ENCODE measurements around the gene C2CD5.

C2CD5 gene

GRCh38 chr12:22539055-22539454 is 5.3 kb downstream of the C2CD5 start:
- DNase-seq (ENCODE audit: low read depth, low spot score), result no peak
- H3K4me3 ChIP-seq (ENCODE audit: low read length), result no peak overlapping the region

DNA sequence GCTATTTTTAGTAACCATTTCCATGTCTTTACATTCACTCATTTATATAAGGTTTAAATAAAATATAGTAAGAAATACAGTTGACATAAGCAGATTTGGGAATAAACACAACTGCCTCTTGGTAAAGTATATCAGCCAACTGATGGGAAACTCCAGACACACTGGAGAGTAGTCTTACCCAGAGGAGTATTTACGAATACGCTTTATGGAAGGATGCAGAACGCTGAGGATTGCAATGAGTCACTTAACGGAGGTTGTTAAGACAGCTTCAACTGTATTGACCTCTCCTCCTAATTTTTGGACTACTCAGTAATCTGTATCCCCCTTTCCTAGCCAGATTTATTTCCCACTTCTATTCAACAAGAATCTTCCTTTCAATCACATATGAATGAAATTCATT is 6.0 kb downstream of the C2CD5 start:
- DNase-seq (ENCODE audit: low read depth, low spot score), result no peak
- H3K4me3 ChIP-seq (ENCODE audit: low read length), result no peak overlapping the region

GRCh38 chr12:22536971-22537544 is 7.3 kb downstream of the C2CD5 start:
- no peak overlapping the region for H3K4me3 ChIP-seq (ENCODE audit: low read length)
- no peak for DNase-seq (ENCODE audit: low read depth, low spot score)

DNA sequence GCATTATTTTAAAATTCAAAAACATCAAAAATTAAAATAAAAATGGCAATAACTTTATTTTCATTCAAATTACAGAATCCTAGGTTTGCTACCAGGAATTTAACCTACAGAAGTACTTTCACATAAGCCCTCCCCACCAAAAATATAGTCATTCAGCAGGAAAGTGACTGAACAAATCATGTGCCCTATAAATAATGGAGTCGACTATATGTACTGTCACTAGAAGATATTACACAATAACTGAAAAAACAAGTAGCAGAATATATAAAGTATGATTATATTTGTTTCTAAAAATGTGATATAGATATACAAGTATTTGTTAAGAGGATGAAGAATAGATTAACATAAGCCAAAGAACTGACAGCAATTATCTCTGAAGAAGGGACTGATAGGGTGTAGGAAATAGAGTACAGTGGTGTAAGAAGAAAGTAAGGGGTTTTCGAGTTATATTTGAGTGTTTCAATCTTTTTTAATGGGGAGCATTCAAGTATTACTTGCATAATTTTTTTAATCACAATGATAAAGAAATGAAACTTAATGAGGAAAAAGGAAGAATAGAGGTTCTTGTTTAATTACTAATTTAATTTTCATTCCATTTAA is 7.9 kb downstream of the C2CD5 start:
- no peak for DNase-seq (ENCODE audit: low read depth, low spot score)
- H3K4me3 ChIP-seq (ENCODE audit: low read length), result no peak overlapping the region

GRCh38 chr12:22535478-22535877 is 8.9 kb downstream of the C2CD5 start:
- DNase-seq (ENCODE audit: low read depth, low spot score), result peak; percentile 63
- no peak overlapping the region for H3K4me3 ChIP-seq (ENCODE audit: low read length)

- DNase-seq (ENCODE audit: low read depth, low spot score), result no peak
- H3K4me3 ChIP-seq (ENCODE audit: low read length), result no peak overlapping the region
Measured at GRCh38 chr12:22535038-22535437, 9.3 kb downstream of the C2CD5 start.

- H3K4me3 ChIP-seq (ENCODE audit: low read length), result no peak overlapping the region
- no peak for DNase-seq (ENCODE audit: low read depth, low spot score)
Measured at GRCh38 chr12:22533155-22533554, 11.2 kb downstream of the C2CD5 start.

- no peak overlapping the region for H3K4me3 ChIP-seq (ENCODE audit: low read length)
- DNase-seq (ENCODE audit: low read depth, low spot score), result no peak
Measured at GRCh38 chr12:22532317-22532716, 12.0 kb downstream of the C2CD5 start.

DNA sequence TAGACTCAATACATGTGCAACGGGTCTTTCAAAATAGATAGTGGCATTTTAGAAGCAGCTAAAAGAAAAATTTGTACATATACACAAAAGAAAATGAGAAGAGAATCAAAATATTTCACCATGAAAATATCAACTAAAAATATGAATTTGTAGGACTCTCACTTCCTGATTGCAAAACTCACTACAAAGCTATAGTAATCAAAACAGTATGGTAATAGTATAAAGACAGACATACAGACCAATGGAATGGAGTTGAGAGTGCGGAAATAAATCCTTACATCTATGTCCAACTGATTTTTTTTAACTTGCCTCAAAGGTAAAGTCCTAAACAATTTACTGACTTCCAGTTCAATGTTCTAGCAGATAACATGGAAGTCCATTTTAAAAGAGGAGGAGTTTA is 13.1 kb downstream of the C2CD5 start:
- no peak overlapping the region for H3K4me3 ChIP-seq (ENCODE audit: low read length)
- DNase-seq (ENCODE audit: low read depth, low spot score), result no peak

DNA sequence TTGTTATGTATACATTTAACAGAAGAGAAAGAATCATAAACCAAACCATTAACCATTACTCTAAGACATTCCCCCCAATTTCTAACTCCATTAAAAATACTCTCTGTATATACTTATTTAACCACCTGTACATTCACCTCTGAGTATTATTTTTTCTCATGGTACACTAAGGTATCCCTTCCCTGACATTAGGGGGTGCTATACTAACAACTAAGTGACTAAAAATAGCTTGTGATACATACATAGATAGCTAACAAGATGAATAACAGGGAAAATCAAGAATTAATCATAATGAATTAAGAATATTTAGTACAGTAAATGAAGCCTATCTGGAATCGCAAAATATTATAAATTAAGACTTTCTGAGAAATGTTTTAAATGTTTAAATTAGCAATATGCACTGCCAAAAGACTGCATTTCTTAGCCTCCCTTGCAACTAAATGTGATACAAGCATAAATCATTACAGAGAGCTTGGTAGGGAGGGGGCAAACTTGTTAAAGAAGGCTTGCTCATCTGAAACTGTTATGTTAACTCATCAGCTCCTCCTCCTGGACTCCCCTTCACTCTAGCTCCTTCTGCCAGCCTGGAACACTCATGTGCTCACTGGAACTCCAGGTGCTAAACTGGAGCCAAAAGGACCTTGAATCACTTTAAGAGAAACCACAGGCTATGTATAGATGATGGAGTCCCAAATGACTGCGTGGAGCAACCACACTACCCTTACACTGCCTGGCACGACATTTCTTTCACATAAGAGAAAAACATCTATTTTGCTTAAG is 14.9 kb downstream of the C2CD5 start:
- peak; percentile 37 for DNase-seq (ENCODE audit: low read depth, low spot score)
- H3K4me3 ChIP-seq (ENCODE audit: low read length), result no peak overlapping the region

- DNase-seq (ENCODE audit: low read depth, low spot score), result no peak
- H3K4me3 ChIP-seq (ENCODE audit: low read length), result no peak overlapping the region
Measured at GRCh38 chr12:22527999-22528398, 16.3 kb downstream of the C2CD5 start.

DNA sequence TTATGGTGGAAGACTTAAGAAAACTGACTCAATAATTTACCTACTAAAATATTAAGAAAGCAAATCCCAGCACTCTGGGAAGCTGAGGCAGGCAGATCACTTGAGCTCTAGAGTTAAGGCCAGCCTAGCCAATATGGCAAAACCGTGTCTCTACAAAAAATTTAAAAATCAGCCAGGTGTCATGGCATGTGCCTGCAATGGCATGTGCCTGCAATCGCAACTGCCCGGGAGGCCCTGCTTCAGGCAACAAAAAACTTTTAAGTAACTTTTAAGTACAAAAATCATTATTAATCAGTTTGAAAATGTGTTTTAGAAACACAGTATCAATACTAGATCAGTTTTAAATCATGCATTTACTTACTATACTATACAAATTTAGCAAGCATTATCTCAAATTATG is 17.5 kb downstream of the C2CD5 start:
- no peak for DNase-seq (ENCODE audit: low read depth, low spot score)
- no peak overlapping the region for H3K4me3 ChIP-seq (ENCODE audit: low read length)

- H3K4me3 ChIP-seq (ENCODE audit: low read length), result no peak overlapping the region
- DNase-seq (ENCODE audit: low read depth, low spot score), result no peak
Measured at GRCh38 chr12:22525426-22525825, 18.9 kb downstream of the C2CD5 start.

DNA sequence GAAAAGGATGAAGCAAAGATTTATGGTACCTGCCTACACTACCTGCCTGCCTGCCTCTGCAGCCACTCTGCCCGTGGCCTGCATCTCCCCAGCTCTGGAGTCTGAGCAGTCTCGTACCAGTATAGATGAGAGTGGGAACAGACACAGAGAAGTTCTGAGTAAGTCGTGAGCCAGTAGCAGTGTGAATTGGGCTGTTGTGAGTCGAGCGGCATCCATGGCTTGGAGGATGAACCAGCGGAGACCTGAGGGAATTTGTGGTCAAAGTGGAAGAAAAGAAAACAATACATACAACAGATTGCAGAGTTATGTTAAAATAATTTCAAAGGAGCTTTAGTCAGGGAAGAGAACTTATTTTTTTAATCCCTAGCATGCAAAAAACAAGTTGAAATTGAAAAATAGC is 25.3 kb downstream of the C2CD5 start:
- H3K4me3 ChIP-seq (ENCODE audit: low read length), result no peak overlapping the region
- no peak for DNase-seq (ENCODE audit: low read depth, low spot score)

DNA sequence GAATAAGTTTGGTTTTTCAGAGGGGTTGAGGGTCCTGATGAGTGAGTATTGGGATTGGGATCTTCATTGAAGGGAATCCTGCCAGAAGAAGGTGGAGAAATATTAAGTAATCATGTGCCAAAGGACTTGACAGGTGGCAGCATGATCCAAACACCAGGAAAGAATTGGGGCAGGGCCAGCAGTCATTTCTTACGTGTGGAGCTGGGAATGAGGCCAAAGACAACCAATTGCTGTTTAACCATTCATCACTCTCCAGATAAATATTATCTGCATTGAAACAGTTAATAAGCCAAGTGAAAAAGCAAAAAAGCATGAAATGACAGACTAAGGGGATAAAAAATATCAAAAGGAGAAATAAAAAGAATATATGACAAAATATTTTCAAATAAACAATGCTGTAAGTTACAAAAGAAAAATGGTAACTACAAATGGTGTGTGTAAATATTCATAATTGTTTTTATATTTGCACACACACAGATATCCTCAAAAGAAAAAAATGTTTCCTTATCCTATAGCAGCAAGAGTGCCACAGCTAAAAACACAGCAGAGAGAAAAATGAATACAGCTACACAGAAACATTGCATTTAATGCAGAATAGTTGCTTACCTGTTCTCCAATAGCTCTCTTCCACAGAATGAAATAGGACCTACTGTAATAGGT is 26.2 kb downstream of the C2CD5 start:
- no peak for DNase-seq (ENCODE audit: low read depth, low spot score)
- H3K4me3 ChIP-seq (ENCODE audit: low read length), result no peak overlapping the region

- H3K4me3 ChIP-seq (ENCODE audit: low read length), result no peak overlapping the region
- no peak for DNase-seq (ENCODE audit: low read depth, low spot score)
Measured at GRCh38 chr12:22514875-22515274, 29.5 kb downstream of the C2CD5 start.

DNA sequence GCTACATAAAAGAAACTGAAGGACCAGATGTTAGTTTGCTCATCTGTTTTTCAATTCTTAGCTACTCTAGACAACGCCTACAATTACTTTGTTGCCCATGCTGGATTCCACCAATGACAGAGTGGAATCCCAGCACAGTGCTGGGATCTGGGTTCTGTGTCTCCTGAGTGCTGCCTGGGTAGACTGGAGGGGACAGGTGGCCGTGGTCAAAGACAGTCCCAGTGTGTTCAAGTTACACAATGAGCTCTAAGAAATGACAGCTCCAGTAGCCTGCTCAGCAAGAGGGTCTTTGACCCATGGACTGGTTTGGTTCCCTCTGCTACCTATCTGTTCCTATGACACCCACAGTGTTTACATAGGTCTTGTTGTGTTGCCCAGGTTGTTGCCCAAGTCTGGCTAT is 38.5 kb downstream of the C2CD5 start:
- no peak for DNase-seq (ENCODE audit: low read depth, low spot score)
- no peak overlapping the region for H3K4me3 ChIP-seq (ENCODE audit: low read length)

- no peak for DNase-seq (ENCODE audit: low read depth, low spot score)
- no peak overlapping the region for H3K4me3 ChIP-seq (ENCODE audit: low read length)
Measured at GRCh38 chr12:22500100-22500499, 44.2 kb downstream of the C2CD5 start.

- DNase-seq (ENCODE audit: low read depth, low spot score), result no peak
- no peak overlapping the region for H3K4me3 ChIP-seq (ENCODE audit: low read length)
Measured at GRCh38 chr12:22499445-22499844, 44.9 kb downstream of the C2CD5 start.

DNA sequence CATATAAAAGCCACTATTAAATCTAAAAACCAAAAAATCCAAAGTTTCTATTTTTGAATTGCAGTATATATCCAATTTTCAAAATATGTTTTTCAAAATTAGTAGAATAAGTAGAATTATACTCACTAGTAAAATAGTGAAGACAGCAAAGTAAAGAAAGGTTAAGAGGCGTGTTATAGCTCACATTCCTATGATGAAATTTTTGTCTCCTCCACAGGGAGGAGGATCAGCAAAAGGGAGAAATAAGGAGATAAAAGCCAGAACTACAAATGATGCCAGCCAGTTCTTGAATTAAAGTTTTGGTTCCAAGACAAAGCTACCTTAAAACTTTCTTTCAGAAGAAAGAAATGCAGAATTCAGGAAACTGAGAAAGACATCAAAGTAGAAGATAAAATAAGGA is 50.0 kb downstream of the C2CD5 start:
- no peak overlapping the region for H3K4me3 ChIP-seq (ENCODE audit: low read length)
- DNase-seq (ENCODE audit: low read depth, low spot score), result no peak

Measured in Jurkat, Clone E6-1 (cell line).